HepG2 (cell line): Measurements from ENCODE around the gene C4BPA. TPM values are rescaled to one million over a fixed set of nuclear protein-coding genes. Genes with fewer than 3 reads are reported as not detected.

Source experiments
- ATAC-seq: fragments of 200-7000 bp; cut with Tn5 transposase; 3 replicates; pipeline ENCODE4 v1.9.1; 2020; ENCODE audit warnings: mild to moderate bottlenecking, moderate library complexity
- BruUV-seq: library from RNA; stranded (reverse); fragments of 400-500 nt; replicated peaks from 2 replicates; lab custom pipeline; 2021; lab: Mats Ljungman, UMichigan
- CTCF ChIA-PET: fragments of 300-600 bp; formaldehyde crosslinking; extraction: SDS; loops from one replicate; lab custom pipeline; 2021; ENCODE audit warnings: low total read pairs, inconsistent platforms, low intra/inter-chr PET ratio; lab: Yijun Ruan, JAX
- POLR2A ChIA-PET: fragments of 350-600 bp; sonication (Branson Sonifier 250); formaldehyde crosslinking; loops from one replicate; lab custom pipeline; 2020; ENCODE audit warnings: antibody characterized with exemption, inconsistent platforms; lab: Yijun Ruan, JAX
- DNase-seq: peaks from one replicate; pipeline ENCODE4 v3.0.0-alpha.2; 2015; ENCODE audit warnings: low spot score
- FAIRE-seq: peaks from 3 replicates; lab custom pipeline; 2011; peaks lifted over from hg19 to GRCh38; lab: Jason Lieb, UNC
- H2AFZ ChIP-seq: one replicate; pipeline ENCODE4 v1.6.1; 2011; ENCODE audit warnings: low read length, inconsistent platforms
- H3K27ac ChIP-seq: fragments of 300-600 bp; 3 replicates; pipeline ENCODE4 v1.8.0; 2011; ENCODE audit warnings: mixed run types, mild to moderate bottlenecking, mixed read lengths, low read length, inconsistent platforms; ENCODE audit not compliant: insufficient read depth; ENCODE audit errors: extremely low read length
- H3K27me3 ChIP-seq, 2 experiments: fragments of 200-600 bp in 1 of 2; 2 replicates in 1 of 2; 3 replicates in 1 of 2; pipeline versions ENCODE4 v1.6.0 to v1.8.0; 2011; ENCODE audit warnings: low read length in 2 of 2, mild to moderate bottlenecking in 2 of 2, moderate library complexity in 2 of 2, inconsistent platforms in 1 of 2; ENCODE audit not compliant: insufficient read depth in 2 of 2, control insufficient read depth in 1 of 2
- H3K36me3 ChIP-seq, 2 experiments: fragments of 200-600 bp in 1 of 2; replicated peaks in 1 of 2; 2 replicates in 1 of 2; 3 replicates in 1 of 2; pipeline versions ENCODE4 v1.5.1 to v1.8.0; 2011; ENCODE audit warnings: low read length in 2 of 2, inconsistent platforms in 1 of 2; ENCODE audit not compliant: insufficient read depth in 2 of 2, control insufficient read depth in 1 of 2
- H3K4me1 ChIP-seq: 2 replicates; pipeline ENCODE4 v1.5.1; 2012; ENCODE audit warnings: low read length, inconsistent platforms; ENCODE audit not compliant: insufficient read depth
- H3K4me2 ChIP-seq: 2 replicates; pipeline ENCODE4 v1.6.0; 2011; ENCODE audit warnings: low read depth, low read length, inconsistent platforms
- H3K4me3 ChIP-seq, 3 experiments: fragments of 200-600 bp in 1 of 3; sonication (generic), shearing (Covaris generic) in 1 of 3; replicated peaks in 1 of 3; 2 replicates each; pipeline ENCODE4 v1.5.1; 2011 to 2016; ENCODE audit warnings: low read length in 3 of 3, inconsistent platforms in 2 of 3, low read depth in 2 of 3, mild to moderate bottlenecking in 2 of 3, control low read depth in 1 of 3, mixed read lengths in 1 of 3; ENCODE audit not compliant: insufficient read depth in 1 of 3
- H3K79me2 ChIP-seq: one replicate; pipeline ENCODE4 v1.6.1; 2011; ENCODE audit warnings: low read length, inconsistent platforms; ENCODE audit not compliant: insufficient read depth
- H3K9ac ChIP-seq: 2 replicates; pipeline ENCODE4 v1.6.0; 2011; ENCODE audit warnings: mild to moderate bottlenecking, low read depth, low read length, inconsistent platforms; ENCODE audit not compliant: insufficient read depth
- H3K9me3 ChIP-seq: 2 replicates; pipeline ENCODE4 v1.5.1; 2012; ENCODE audit warnings: mild to moderate bottlenecking, low read length
- H4K20me1 ChIP-seq: 2 replicates; pipeline ENCODE4 v1.6.0; 2011; ENCODE audit warnings: inconsistent platforms, mild to moderate bottlenecking, low read length, moderate library complexity; ENCODE audit not compliant: insufficient read depth
- SMAD3 ChIP-seq: sonication (generic); formaldehyde crosslinking; IDR thresholded peaks from 2 replicates; pipeline ENCODE4 v1.4.0; 2020; ENCODE audit warnings: missing genetic modification reagents
- YEATS4 ChIP-seq: sonication (generic); formaldehyde crosslinking; IDR thresholded peaks from 2 replicates; pipeline ENCODE4 v1.4.0; 2020; ENCODE audit warnings: missing genetic modification reagents, borderline replicate concordance
- ZNF136 ChIP-seq: sonication (generic); formaldehyde crosslinking; IDR thresholded peaks from 2 replicates; pipeline ENCODE4 v1.8.1; 2022; ENCODE audit warnings: low read depth, mild to moderate bottlenecking, moderate library complexity, missing genetic modification reagents
- ZNF207 ChIP-seq: fragments of 450-650 bp; IDR thresholded peaks from 2 replicates; pipeline ENCODE4 v1.6.1; 2016; ENCODE audit warnings: antibody characterized with exemption, borderline replicate concordance
- ZNF383 ChIP-seq: sonication (generic); formaldehyde crosslinking; IDR thresholded peaks from 2 replicates; pipeline ENCODE4 v1.4.0; 2020; ENCODE audit warnings: missing genetic modification reagents, mild to moderate bottlenecking, borderline replicate concordance
- WGBS: methylation state at CpG from one replicate; pipeline ENCODE4 v1.1.6; 2017; ENCODE audit warnings: low lambda C conversion rate; 5-methylcytosine and 5-hydroxymethylcytosine counted together
- in situ Hi-C: cut with HindIII; loops from 2 replicates; pipeline ENCODE4 v1.10.0; 2017; ENCODE audit warnings: low pct_unique_long_range_greater_than_20kb; ENCODE audit not compliant: extremely low pct_ligation_motif_present
- intact Hi-C: fragments of 100-400 bp; cut with micrococcal nuclease; formaldehyde crosslinking; loops from one replicate; pipeline ENCODE4 v1.10.0; 2022; ENCODE audit not compliant: unreplicated experiment
- polyA plus RNA-seq, 8 experiments: library from polyadenylated mRNA; depleted of rRNA in 3 of 8; stranded (reverse) in 7 of 8; unstranded in 1 of 8; fragments of >200 nt; fragmentation: Illumina TruSeq in 4 of 8; extraction: Trizol in 4 of 8; gene quantifications; 2 replicates each; pipeline versions ENCODE4 v1.2.1 to v1.2.3, GENCODE V29; 2011 to 2016; ENCODE audit warnings: low read depth in 4 of 8, missing spikeins in 1 of 8, mixed read lengths in 1 of 8; ENCODE audit not compliant: insufficient read depth in 1 of 8
- total RNA-seq, 5 experiments: library from RNA; depleted of rRNA; stranded (reverse); fragments of >200 nt; fragmentation: Illumina TruSeq; extraction: Trizol; gene quantifications; 2 replicates each; pipeline ENCODE4 v1.2.3, GENCODE V29; 2016; ENCODE audit warnings: low read depth in 1 of 5

C4BPA gene
- total and polyA plus RNA-seq, 2 of the 13 experiments (the other 11 are each of a cell fraction or from before 2014, with no cell fraction given), result 32.1 to 60.1 TPM

DNA sequence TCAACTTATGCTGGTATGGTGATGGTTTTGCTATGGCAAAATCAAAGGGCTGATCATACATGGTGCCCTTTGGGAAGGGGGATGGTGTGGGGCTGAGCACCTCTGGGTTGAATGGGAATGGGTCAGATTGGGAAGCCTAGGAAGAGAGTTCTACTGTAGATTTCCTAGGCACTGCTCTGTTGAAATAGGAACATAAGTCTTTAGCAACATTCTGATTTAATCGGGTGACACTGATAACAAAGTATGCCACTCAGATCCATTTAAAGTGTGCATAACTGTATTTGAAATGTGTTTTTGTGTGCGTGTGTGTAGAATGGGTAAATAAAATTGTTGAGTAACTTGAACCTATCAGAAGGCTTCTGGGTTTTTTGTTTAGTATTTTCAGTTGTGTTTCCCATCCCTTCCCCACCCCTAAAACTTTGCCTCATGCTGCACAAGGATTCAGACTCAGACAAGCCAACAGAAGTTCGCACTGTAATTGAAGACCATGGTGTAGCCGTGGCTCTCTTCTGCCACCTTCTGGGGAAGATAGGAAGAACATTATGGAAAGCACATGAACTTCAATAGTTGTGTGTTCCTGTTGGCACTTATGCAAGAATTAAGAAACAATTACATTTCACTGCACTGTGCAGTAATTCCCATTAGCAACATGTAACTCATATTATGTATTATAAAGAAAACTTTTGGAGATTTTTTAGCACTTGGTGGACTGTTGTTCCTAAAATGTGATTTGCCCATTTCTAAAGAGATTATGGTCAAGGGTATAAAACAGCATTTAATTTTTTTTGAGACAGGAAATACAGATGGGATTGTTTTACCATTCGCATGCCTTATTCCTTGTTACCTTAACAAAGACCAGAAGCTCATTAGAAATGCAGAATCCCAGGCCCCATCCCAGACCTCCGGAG lies 26.3 kb upstream of the C4BPA start (continued):
- TF ChIP-seq SMAD3 (CRISPR knock-in tag), result 0 out of 2 replicates have a peak, but pooled peaks have one; percentile 28
- TF ChIP-seq ZNF136 (CRISPR knock-in tag), result no peak
- TF ChIP-seq ZNF383 (CRISPR knock-in tag), result no peak

DNA sequence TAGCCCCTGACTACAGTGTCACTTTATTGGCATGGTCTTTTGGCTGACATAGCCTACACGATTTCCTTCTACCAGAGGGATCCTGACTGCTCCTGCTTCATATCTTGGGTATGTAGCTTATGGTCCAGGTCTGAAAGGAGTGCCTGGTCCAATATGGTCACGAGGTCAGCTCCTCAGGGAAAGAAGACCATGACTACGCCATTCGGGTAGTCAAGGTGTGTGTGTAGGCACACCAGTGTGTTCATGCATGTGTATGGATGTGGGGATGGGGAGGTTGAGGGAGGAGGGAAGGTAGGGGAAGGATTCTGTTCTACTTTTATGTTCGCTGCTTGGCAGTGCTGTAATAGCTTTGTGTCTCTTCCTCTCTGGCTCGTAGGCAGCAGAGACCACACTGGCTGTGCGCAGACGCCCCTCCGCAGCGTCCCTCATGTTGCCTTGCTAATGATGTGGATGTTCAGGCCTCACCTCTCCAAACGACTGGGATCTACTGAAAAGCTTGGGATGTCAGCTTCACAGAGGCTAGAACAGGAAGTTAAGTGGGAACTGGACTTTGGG lies 25.4 kb upstream of the C4BPA start:
- WGBS, result 83% methylated on average over 11 of the region's 11 CpGs
- Histone ChIP-seq H2AFZ (no peak overlapping the region), H4K20me1 (no peaks in the 10 kb centered on the region), H3K27ac (no peak overlapping the region), H3K4me1 (0 out of 2 replicates have a peak, but pooled peaks cover 6% of the 10 kb centered on the region), H3K4me3 (no peak overlapping the region)
- intact Hi-C loops, result loop anchor here (1.0 to 10.0 kb wide), 2 partner anchors 143 to 344 kb away; no protein-coding TSS in a partner anchor
- in situ Hi-C loops, result loop anchor here (10.0 kb wide), 1 partner anchor 144 kb away; no protein-coding TSS in a partner anchor
- POLR2A ChIA-PET, result no interaction called here
- DNase-seq (no peak), FAIRE-seq (no peak)
- no TSS peak for BruUV-seq
- TF ChIP-seq YEATS4 (CRISPR knock-in tag) (no peak), ZNF207 (no peak)
- TF ChIP-seq, all 625 proteins: peak for 0
- Histone ChIP-seq H3K9me3 (no peaks in the 10 kb centered on the region), H3K79me2 (no peaks in the 10 kb centered on the region), H3K27me3 (no peaks in the 10 kb centered on the region), H3K4me2 (no peak overlapping the region), H3K36me3 (no peaks in the 10 kb centered on the region), H3K9ac (no peak overlapping the region)
- ATAC-seq, result no peak
- CTCF ChIA-PET, result interaction anchor here (1.6 to 2.5 kb wide), 3 partner anchors 29 to 143 kb away, joined by 7 to 14 read pairs (median 9); partner anchors contain the start of gene YOD1
